Uterus (tissue), 2 donors: Measurements from ENCODE around the gene RNF157.

Experiments used
- CTCF ChIP-seq, 4 experiments: fragments of 200-600 bp in 2 of 4; fragments of 450-650 bp in 2 of 4; sonication (generic) in 2 of 4; IDR thresholded peaks; one replicate each; pipeline ENCODE4 v1.5.1; 2016 to 2019; ENCODE audit warnings: antibody characterized with exemption in 4 of 4, mild to moderate bottlenecking in 2 of 4, moderate library complexity in 1 of 4
- POLR2A ChIP-seq, 2 donors: fragments of 450-650 bp; IDR thresholded peaks; one replicate each; pipeline ENCODE4 v1.6.1; 2016; ENCODE audit warnings: antibody characterized with exemption in 2 of 2, mild to moderate bottlenecking in 1 of 2, moderate library complexity in 1 of 2

GRCh38 chr17:76274112-76274956 is 34.0 kb upstream of the RNF157 start:
- no peak for TF ChIP-seq CTCF (IDR thresholded peaks at IDR 0.05)
- TF ChIP-seq POLR2A (IDR thresholded peaks at IDR 0.05), result no peak
